HEK293T (cell line): ENCODE measurements around the gene GXYLT1.

ENCODE experiments used
- ARNT ChIP-seq: fragments of 450-650 bp; IDR thresholded peaks from 2 replicates; pipeline ENCODE4 v1.6.1; 2017; ENCODE audit warnings: mild to moderate bottlenecking
- CTBP1 ChIP-seq: fragments of 450-650 bp; IDR thresholded peaks from 2 replicates; pipeline ENCODE4 v1.6.1; 2016; ENCODE audit warnings: borderline replicate concordance
- ELF4 ChIP-seq: fragments of 450-650 bp; IDR thresholded peaks from 2 replicates; pipeline ENCODE4 v1.6.1; 2017; ENCODE audit warnings: antibody characterized with exemption
- FOXA1 ChIP-seq: fragments of 450-650 bp; IDR thresholded peaks from 2 replicates; pipeline ENCODE4 v1.6.1; 2016; ENCODE audit warnings: mild to moderate bottlenecking
- FOXM1 ChIP-seq: fragments of 450-650 bp; IDR thresholded peaks from 2 replicates; pipeline ENCODE4 v1.6.1; 2017; ENCODE audit warnings: mild to moderate bottlenecking, borderline replicate concordance
- LEF1 ChIP-seq: fragments of 450-650 bp; IDR thresholded peaks from 2 replicates; pipeline ENCODE4 v1.6.1; 2017; ENCODE audit warnings: mild to moderate bottlenecking, borderline replicate concordance
- SP1 ChIP-seq: fragments of 450-650 bp; IDR thresholded peaks from 2 replicates; pipeline ENCODE4 v1.6.1; 2017
- SUZ12 ChIP-seq: fragments of 450-650 bp; IDR thresholded peaks from 2 replicates; pipeline ENCODE4 v1.6.1; 2016; ENCODE audit warnings: mild to moderate bottlenecking
- TARDBP ChIP-seq: fragments of 450-650 bp; IDR thresholded peaks from 2 replicates; pipeline ENCODE4 v1.6.1; 2016
- ZNF384 ChIP-seq: fragments of 450-650 bp; IDR thresholded peaks from 2 replicates; pipeline ENCODE4 v1.6.1; 2016

DNA sequence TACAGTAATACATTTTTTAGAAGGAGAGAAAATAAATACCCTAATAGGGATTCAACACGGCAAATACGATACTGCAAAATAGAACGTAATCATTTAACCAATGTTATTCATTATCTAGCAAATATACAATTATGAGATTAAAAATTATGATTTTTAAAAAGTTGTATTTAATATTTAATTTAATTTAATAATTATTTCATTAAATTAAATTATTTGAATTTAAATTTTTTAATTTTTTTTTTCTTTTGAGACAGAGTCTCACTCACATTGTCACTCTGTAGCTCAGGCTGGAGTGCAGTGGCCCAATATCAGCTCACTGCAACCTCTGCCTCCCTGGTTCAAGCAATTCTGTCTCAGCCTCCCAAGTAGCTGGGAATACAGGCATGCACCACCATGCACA lies 42.0 kb downstream of the GXYLT1 start:
- TF ChIP-seq SP1 (no peak), LEF1 (no peak), ARNT (no peak), FOXM1 (no peak), TARDBP (no peak), FOXA1 (no peak), ZNF384 (no peak), ELF4 (no peak), CTBP1 (no peak), SUZ12 (no peak)
